Adrenal gland (tissue), 5 donors: Measurements from ENCODE around the gene OR10C1.

Experiments
- CTCF ChIP-seq, 6 experiments: fragments of 450-650 bp in 4 of 6; fragments of 200-600 bp in 2 of 6; sonication (generic) in 1 of 6; IDR thresholded peaks; 1 replicate in 5 of 6; 2 replicates in 1 of 6; pipeline versions ENCODE4 v1.5.1 to v1.8.0; 2016 to 2021; ENCODE audit warnings: antibody characterized with exemption in 6 of 6, mild to moderate bottlenecking in 2 of 6, moderate library complexity in 1 of 6
- POLR2A ChIP-seq, 2 donors: fragments of 450-650 bp; IDR thresholded peaks; one replicate each; pipeline ENCODE4 v1.6.1; 2017; ENCODE audit warnings: antibody characterized with exemption in 2 of 2, mild to moderate bottlenecking in 2 of 2, moderate library complexity in 1 of 2
- donor health status: DM: no; HTN: no; CAD: no.

- no peak for TF ChIP-seq CTCF (IDR thresholded peaks at IDR 0.05)
- TF ChIP-seq POLR2A (IDR thresholded peaks at IDR 0.05), result no peak
Measured at GRCh38 chr6:29424168-29424567, 14.9 kb upstream of the OR10C1 start.
